Trophoblast cell (in vitro differentiated cells and primary cell): ENCODE measurements around the gene FAM222B.
A peak's percentile ranks its signal among the peaks of the same experiment; 100 is the strongest.

ENCODE experiments used
- DNase-seq, 2 donors: peaks; one replicate each; pipeline ENCODE4 v3.0.0-alpha.2; 2016
- H2AFZ ChIP-seq: 2 replicates; pipeline ENCODE4 v1.6.1; 2013; ENCODE audit warnings: low read length, moderate library complexity, mild to moderate bottlenecking; ENCODE audit not compliant: insufficient read depth, poor library complexity
- H2AK5ac ChIP-seq: 2 replicates; pipeline ENCODE4 v1.6.1; 2013; ENCODE audit warnings: mild to moderate bottlenecking, low read length
- H2BK120ac ChIP-seq: 2 replicates; pipeline ENCODE4 v1.6.1; 2013; ENCODE audit warnings: low read length, mild to moderate bottlenecking, moderate library complexity; ENCODE audit not compliant: insufficient read depth, poor library complexity
- H2BK12ac ChIP-seq: 2 replicates; pipeline ENCODE4 v1.6.1; 2013; ENCODE audit warnings: mild to moderate bottlenecking, low read length, moderate library complexity
- H2BK5ac ChIP-seq: 2 replicates; pipeline ENCODE4 v1.6.1; 2013; ENCODE audit warnings: low read length, low read depth, moderate library complexity, mild to moderate bottlenecking; ENCODE audit not compliant: poor library complexity
- H3K14ac ChIP-seq: 2 replicates; pipeline ENCODE4 v1.6.1; 2013; ENCODE audit warnings: mild to moderate bottlenecking, low read length
- H3K18ac ChIP-seq: 2 replicates; pipeline ENCODE4 v1.6.1; 2013; ENCODE audit warnings: mild to moderate bottlenecking, low read length
- H3K23ac ChIP-seq: 2 replicates; pipeline ENCODE4 v1.6.1; 2013; ENCODE audit warnings: low read length
- H3K27ac ChIP-seq: 2 replicates; pipeline ENCODE4 v1.5.1; 2013; ENCODE audit warnings: low read depth, mild to moderate bottlenecking, inconsistent platforms, low read length, moderate library complexity
- H3K27me3 ChIP-seq: 2 replicates; pipeline ENCODE4 v1.6.1; 2013; ENCODE audit warnings: inconsistent platforms, mild to moderate bottlenecking, low read length, moderate library complexity; ENCODE audit not compliant: insufficient read depth
- H3K36me3 ChIP-seq, 2 experiments: 1 replicate in 1 of 2; 2 replicates in 1 of 2; pipeline ENCODE4 v1.6.1; 2013; ENCODE audit warnings: low read length in 2 of 2, mild to moderate bottlenecking in 2 of 2, moderate library complexity in 1 of 2; ENCODE audit not compliant: insufficient read depth in 2 of 2, control insufficient read depth in 1 of 2
- H3K4ac ChIP-seq: 2 replicates; pipeline ENCODE4 v1.6.1; 2013; ENCODE audit warnings: low read depth, mild to moderate bottlenecking, low read length, moderate library complexity
- H3K4me1 ChIP-seq, 2 experiments: 1 replicate in 1 of 2; 2 replicates in 1 of 2; pipeline ENCODE4 v1.6.1; 2013; ENCODE audit warnings: low read length in 2 of 2, mild to moderate bottlenecking in 2 of 2, moderate library complexity in 1 of 2; ENCODE audit not compliant: insufficient read depth in 2 of 2, control insufficient read depth in 1 of 2
- H3K4me2 ChIP-seq: 2 replicates; pipeline ENCODE4 v1.6.1; 2013; ENCODE audit warnings: inconsistent platforms, mild to moderate bottlenecking, low read length, moderate library complexity
- H3K4me3 ChIP-seq: 2 replicates; pipeline ENCODE4 v1.5.1; 2013; ENCODE audit warnings: mild to moderate bottlenecking, low read depth, low read length, inconsistent platforms
- H3K79me1 ChIP-seq: one replicate; pipeline ENCODE4 v1.6.1; 2013; ENCODE audit warnings: low read length
- H3K79me2 ChIP-seq: 2 replicates; pipeline ENCODE4 v1.6.1; 2013; ENCODE audit warnings: low read length, mild to moderate bottlenecking; ENCODE audit not compliant: control insufficient read depth, insufficient read depth, poor library complexity
- H3K9ac ChIP-seq: 2 replicates; pipeline ENCODE4 v1.6.1; 2013; ENCODE audit warnings: mild to moderate bottlenecking, low read length
- H3K9me3 ChIP-seq: 2 replicates; pipeline ENCODE4 v1.6.1; 2013; ENCODE audit warnings: low read depth, mild to moderate bottlenecking, control low read depth, inconsistent platforms, low read length; ENCODE audit not compliant: insufficient read depth
- H4K12ac ChIP-seq: 2 replicates; pipeline ENCODE4 v1.6.1; 2013; ENCODE audit warnings: low read depth, mild to moderate bottlenecking, low read length, moderate library complexity
- H4K8ac ChIP-seq: 2 replicates; pipeline ENCODE4 v1.6.1; 2013; ENCODE audit warnings: low read depth, mild to moderate bottlenecking, low read length, moderate library complexity
- H4K91ac ChIP-seq: one replicate; pipeline ENCODE4 v1.6.1; 2013; ENCODE audit warnings: low read depth, mild to moderate bottlenecking, low read length, moderate library complexity
- WGBS: extraction: QIAGEN DNeasy Blood & Tissue Kit; methylation state at CpG from one replicate; pipeline ENCODE4 v1.1.7; 2013; ENCODE audit warnings: missing lambda C conversion rate; ENCODE audit not compliant: insufficient read length, insufficient coverage; ENCODE audit errors: extremely low coverage; 5-methylcytosine and 5-hydroxymethylcytosine counted together

Gene FAM222B

DNA sequence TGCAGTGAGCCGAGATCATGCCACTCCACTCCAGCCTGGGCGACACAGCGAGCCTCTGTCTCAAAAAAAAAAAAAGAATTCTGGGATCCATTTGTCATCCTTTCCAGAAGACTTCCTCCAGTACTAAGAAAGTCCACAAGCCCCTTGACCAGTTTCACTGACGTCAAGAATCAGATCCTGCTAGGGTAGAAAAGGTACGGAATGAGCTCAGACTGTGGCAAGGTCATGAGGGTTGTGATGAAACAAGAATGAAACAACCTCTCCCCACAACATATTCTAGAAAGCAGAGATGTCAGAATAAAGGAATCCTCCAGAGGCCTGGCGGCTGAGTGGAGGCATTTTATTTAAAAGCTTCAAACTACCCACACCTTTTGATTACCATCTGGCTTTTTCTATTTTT lies 68.9 kb downstream of the FAM222B start:
- Histone ChIP-seq H3K4me1 (no peaks in the 10 kb centered on the region), H4K12ac (no peak overlapping the region), H2BK5ac (no peak overlapping the region), H3K27me3 (no peaks in the 10 kb centered on the region), H3K79me1 (no peaks in the 10 kb centered on the region), H3K14ac (no peak overlapping the region), H2BK12ac (no peak overlapping the region), H3K79me2 (no peaks in the 10 kb centered on the region), H3K23ac (no peak overlapping the region), H3K36me3 (no peaks in the 10 kb centered on the region), H2AK5ac (no peak overlapping the region), H3K4me3 (no peak overlapping the region), H2AFZ (no peak overlapping the region), H2BK120ac (no peak overlapping the region), H3K18ac (no peak overlapping the region), H3K9ac (no peak overlapping the region), H3K4me2 (no peak overlapping the region), H4K8ac (no peak overlapping the region), H4K91ac (no peak overlapping the region), H3K4ac (no peak overlapping the region), H3K9me3 (no peaks in the 10 kb centered on the region), H3K27ac (no peak overlapping the region)
- DNase-seq: peak; percentile 55 to 78
- WGBS: no CpG with 5 or more reads among the region's 6 CpGs

DNA sequence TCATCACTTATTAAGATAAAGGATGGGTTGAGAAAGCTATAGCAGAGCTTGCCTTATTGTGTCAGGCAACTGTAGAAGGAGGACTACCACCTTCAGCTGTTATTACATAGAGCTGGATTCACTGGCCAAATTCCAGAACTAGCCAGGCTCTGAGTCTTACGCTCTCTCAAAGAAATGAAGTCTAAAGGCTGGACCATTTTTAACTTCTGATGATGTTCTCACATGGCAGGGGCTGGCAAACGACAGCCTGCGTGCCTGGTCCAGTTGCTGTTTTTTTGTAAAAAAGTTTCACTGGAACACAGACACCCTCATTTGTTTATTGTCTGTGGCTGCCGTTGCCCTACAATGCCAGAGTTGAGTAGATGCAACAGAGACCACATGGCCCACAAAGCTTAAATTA lies 77.6 kb downstream of the FAM222B start:
- H2AFZ ChIP-seq: no peak overlapping the region

DNA sequence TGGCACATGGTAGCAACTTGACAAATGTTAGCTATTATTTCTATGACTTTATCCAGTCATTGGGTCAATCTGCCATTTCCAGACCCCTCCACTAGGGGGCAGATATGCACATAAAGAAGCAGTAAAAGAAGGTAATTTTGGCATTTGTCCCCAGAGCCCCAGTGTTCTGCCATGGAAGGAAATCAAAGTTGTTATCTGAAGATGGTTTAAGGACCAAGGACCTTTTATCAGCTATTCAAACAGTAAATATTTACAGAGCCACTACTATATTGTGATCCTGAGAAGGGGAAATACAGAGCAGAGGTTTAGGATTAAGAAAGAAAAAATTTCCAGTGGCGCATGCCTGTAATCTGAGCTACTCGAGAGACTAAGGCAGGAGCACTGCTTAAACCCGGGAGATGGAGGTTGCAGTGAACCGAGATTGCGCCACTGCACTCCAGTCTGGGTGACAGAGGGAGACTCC lies 78.8 kb downstream of the FAM222B start:
- H3K27me3 ChIP-seq: no peaks in the 10 kb centered on the region
- WGBS: no CpG with 5 or more reads among the region's 5 CpGs

More for the DNA sequence above, 77.6 kb downstream of the FAM222B start:
- Histone ChIP-seq H3K27me3 (no peaks in the 10 kb centered on the region), H2BK5ac (no peak overlapping the region), H3K4ac (no peak overlapping the region), H3K23ac (no peak overlapping the region), H3K79me1 (no peaks in the 10 kb centered on the region), H3K36me3 (peaks cover 4 to 26% of the 10 kb centered on the region in 2 experiments), H3K18ac (no peak overlapping the region), H2BK12ac (no peak overlapping the region), H3K4me3 (no peak overlapping the region), H4K91ac (no peak overlapping the region), H3K27ac (no peak overlapping the region), H3K9me3 (no peaks in the 10 kb centered on the region), H3K4me2 (no peak overlapping the region), H2BK120ac (no peak overlapping the region), H3K4me1 (no peaks in the 10 kb centered on the region), H4K8ac (no peak overlapping the region), H3K79me2 (no peaks in the 10 kb centered on the region), H3K9ac (no peak overlapping the region), H4K12ac (no peak overlapping the region), H2AK5ac (no peak overlapping the region), H3K14ac (no peak overlapping the region)
- DNase-seq: no peak
- whole genome bisulfite sequencing: no CpG with 5 or more reads among the region's 4 CpGs

DNA sequence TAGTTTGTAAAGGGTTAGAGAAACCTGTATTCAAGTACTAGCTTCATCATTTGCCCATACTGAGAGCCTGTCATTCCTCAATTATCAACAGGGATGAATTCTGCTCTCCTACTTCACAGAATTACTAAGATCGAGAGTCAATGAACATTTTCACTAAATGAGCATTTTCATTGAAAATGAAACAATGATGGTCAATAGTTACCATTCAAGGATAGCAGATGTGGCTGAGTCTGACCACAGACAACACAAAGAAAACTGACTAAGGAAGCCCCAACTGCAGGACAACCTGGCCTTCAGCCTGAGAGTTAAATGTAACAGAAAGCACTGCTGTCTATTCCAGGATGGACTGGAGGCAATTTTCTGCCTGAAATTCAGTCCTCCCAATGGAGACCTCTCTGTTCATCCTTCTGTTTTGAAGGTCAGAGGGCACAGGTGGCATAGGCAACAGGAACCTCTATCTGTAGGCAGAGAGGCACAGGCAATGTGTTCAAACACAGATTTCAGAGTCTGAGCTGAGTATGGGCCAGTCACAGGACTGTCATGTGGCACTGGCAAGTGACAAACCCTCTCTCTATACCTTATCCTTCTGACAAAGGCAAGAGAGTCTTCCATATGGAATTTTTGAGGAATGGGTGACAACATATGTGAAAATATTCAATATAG lies 79.3 kb downstream of the FAM222B start:
- peak overlapping the region; percentile 37 for H3K23ac ChIP-seq
- no peak overlapping the region for H3K14ac ChIP-seq
- H3K18ac ChIP-seq: no peak overlapping the region
- no peak overlapping the region for H3K27ac ChIP-seq
- H3K79me1 ChIP-seq: no peaks in the 10 kb centered on the region
- H3K4me1 ChIP-seq: no peaks in the 10 kb centered on the region
- H3K9ac ChIP-seq: no peak overlapping the region
- H3K4me2 ChIP-seq: no peak overlapping the region
- no peak overlapping the region for H2AFZ ChIP-seq
- H2BK5ac ChIP-seq: no peak overlapping the region
- H3K27me3 ChIP-seq: no peaks in the 10 kb centered on the region
- H4K8ac ChIP-seq: no peak overlapping the region
- no CpG with 5 or more reads among the region's 1 CpG for WGBS
- H4K12ac ChIP-seq: no peak overlapping the region
- no peak overlapping the region for H3K4me3 ChIP-seq
- H2BK120ac ChIP-seq: no peak overlapping the region
- no peak for DNase-seq
- no peaks in the 10 kb centered on the region for H3K79me2 ChIP-seq
- peaks cover 20 to 42% of the 10 kb centered on the region in 2 experiments for H3K36me3 ChIP-seq
- H3K4ac ChIP-seq: no peak overlapping the region
- H3K9me3 ChIP-seq: no peaks in the 10 kb centered on the region
- no peak overlapping the region for H2AK5ac ChIP-seq
- no peak overlapping the region for H2BK12ac ChIP-seq
- no peak overlapping the region for H4K91ac ChIP-seq

More for the DNA sequence above, 78.8 kb downstream of the FAM222B start:
- no peak overlapping the region for H2AFZ ChIP-seq
- no peak overlapping the region for H2BK5ac ChIP-seq
- no peak overlapping the region for H3K23ac ChIP-seq
- H3K9ac ChIP-seq: no peak overlapping the region
- H3K18ac ChIP-seq: no peak overlapping the region
- H4K12ac ChIP-seq: no peak overlapping the region
- H3K79me2 ChIP-seq: no peaks in the 10 kb centered on the region
- H4K8ac ChIP-seq: no peak overlapping the region
- no peak overlapping the region for H4K91ac ChIP-seq
- DNase-seq: peak; percentile 63 to 93
- no peaks in the 10 kb centered on the region for H3K9me3 ChIP-seq
- H2BK120ac ChIP-seq: no peak overlapping the region
- no peak overlapping the region for H2BK12ac ChIP-seq
- H3K27ac ChIP-seq: no peak overlapping the region
- H3K4ac ChIP-seq: no peak overlapping the region
- no peak overlapping the region for H3K14ac ChIP-seq
- H2AK5ac ChIP-seq: no peak overlapping the region
- H3K4me3 ChIP-seq: no peak overlapping the region
- no peak overlapping the region for H3K4me2 ChIP-seq
- no peaks in the 10 kb centered on the region for H3K79me1 ChIP-seq
- H3K36me3 ChIP-seq: peaks cover 14 to 37% of the 10 kb centered on the region in 2 experiments
- H3K4me1 ChIP-seq: no peaks in the 10 kb centered on the region
